GM12891 (cell line): ENCODE measurements around the gene KCNJ14.

Experiments used
- PAX5 ChIP-seq: IDR thresholded peaks from 2 replicates; pipeline ENCODE4 v1.6.1; 2011; ENCODE audit warnings: low read length, moderate library complexity, mild to moderate bottlenecking; ENCODE audit not compliant: insufficient read depth, severe bottlenecking
- POLR2A ChIP-seq: IDR thresholded peaks from 2 replicates; pipeline ENCODE4 v1.6.1; 2011; ENCODE audit warnings: low read depth, low read length, control low read depth
- POLR2AphosphoS5 ChIP-seq: IDR thresholded peaks from 2 replicates; pipeline ENCODE4 v1.6.1; 2011; ENCODE audit warnings: low read depth, low read length, control low read depth
- POU2F2 ChIP-seq: IDR thresholded peaks from 2 replicates; pipeline ENCODE4 v1.6.1; 2011; ENCODE audit warnings: low read depth, mild to moderate bottlenecking, control low read depth, low read length, moderate library complexity
- SPI1 ChIP-seq: IDR thresholded peaks from 2 replicates; pipeline ENCODE4 v1.6.1; 2011; ENCODE audit warnings: low read depth, low read length, control low read depth
- TAF1 ChIP-seq: IDR thresholded peaks from 2 replicates; pipeline ENCODE4 v1.6.1; 2011; ENCODE audit warnings: low read depth, low read length, control low read depth

GRCh38 chr19:48445256-48445605, 10.1 kb upstream of the KCNJ14 start:
- no peak for TF ChIP-seq POLR2A
- TF ChIP-seq PAX5, result no peak
- no peak for TF ChIP-seq POLR2AphosphoS5
- no peak for TF ChIP-seq POU2F2
- no peak for TF ChIP-seq TAF1
- no peak for TF ChIP-seq SPI1
